Measurements from ENCODE around the gene REC8. TPM values are rescaled to one million over a fixed set of nuclear protein-coding genes. Genes with fewer than 3 reads are reported as not detected.

Gene REC8
- total and polyA plus RNA-seq, 2 of the 13 experiments (the other 11 are each of a cell fraction or from before 2014, with no cell fraction given) = 3.4 to 14.7 TPM

- TF ChIP-seq ZNF354B (CRISPR knock-in tag; IDR thresholded peaks at IDR 0.05) (no peak), ZNF567 (CRISPR knock-in tag; IDR thresholded peaks at IDR 0.05; ENCODE audit: borderline replicate concordance) (0 out of 2 replicates have a peak, but pooled peaks have one; percentile 48), PREB (CRISPR knock-in tag; IDR thresholded peaks at IDR 0.05) (0 out of 2 replicates have a peak, but pooled peaks have one; percentile 87), NFAT5 (CRISPR knock-in tag; IDR thresholded peaks at IDR 0.05) (0 out of 2 replicates have a peak, but pooled peaks have one; percentile 53), ATAD3A (CRISPR knock-in tag; IDR thresholded peaks at IDR 0.05) (no peak)
These were observed 39.7 kb upstream of the REC8 start (continued) for GRCh38 chr14:24132061-24132685.

Data from HepG2 (cell line).